SK-N-SH (cell line): ENCODE results near the gene ACVR2B. TPM values are rescaled to one million over a fixed set of nuclear protein-coding genes. Genes with fewer than 3 reads are reported as not detected.

Source experiments
- CTCF ChIA-PET: fragments of 300-600, 350-600 bp; formaldehyde crosslinking; extraction: SDS; loops from one replicate; lab custom pipeline; 2021; lab: Yijun Ruan, JAX
- POLR2A ChIA-PET: fragments of 350-600 bp; sonication (Branson Sonifier 250); formaldehyde crosslinking; extraction: SDS; loops from one replicate; lab custom pipeline; 2020; ENCODE audit warnings: antibody characterized with exemption, inconsistent platforms; lab: Yijun Ruan, JAX
- DNase-seq: peaks from one replicate; pipeline ENCODE4 v3.0.0; 2012
- H2AFZ ChIP-seq: fragments of 200-600 bp; sonication (generic); 2 replicates; pipeline ENCODE4 v1.8.1; 2016; ENCODE audit warnings: antibody characterized with exemption, mild to moderate bottlenecking, low read depth
- H3F3A ChIP-seq: fragments of 200-600 bp; sonication (generic); replicated peaks from 2 replicates; pipeline ENCODE3; 2016; ENCODE audit warnings: antibody characterized with exemption, mild to moderate bottlenecking; ENCODE audit not compliant: insufficient read depth
- H3K27ac ChIP-seq, 2 experiments: fragments of 200-500 bp in 1 of 2; fragments of 200-600 bp in 1 of 2; sonication (Bioruptor generic) in 1 of 2; sonication (generic), shearing (Covaris generic) in 1 of 2; 2 replicates each; pipeline versions ENCODE4 v1.5.1 to v1.6.1; 2014 to 2016; ENCODE audit warnings: low read depth in 2 of 2, inconsistent platforms in 1 of 2, low read length in 1 of 2, mild to moderate bottlenecking in 1 of 2, mixed read lengths in 1 of 2
- H3K27me3 ChIP-seq: fragments of 200-600 bp; sonication (generic), shearing (Covaris generic); 2 replicates; pipeline ENCODE4 v1.6.1; 2016; ENCODE audit warnings: mixed run types; ENCODE audit not compliant: insufficient read depth
- H3K36me3 ChIP-seq, 2 experiments: fragments of 200-500 bp in 1 of 2; fragments of 200-600 bp in 1 of 2; sonication (Bioruptor generic) in 1 of 2; sonication (generic) in 1 of 2; replicated peaks in 1 of 2; 2 replicates each; pipeline versions ENCODE3 to v1.5.1; 2014 to 2016; ENCODE audit warnings: low read length in 1 of 2, mild to moderate bottlenecking in 1 of 2; ENCODE audit not compliant: insufficient read depth in 2 of 2, control insufficient read depth in 1 of 2
- H3K4me1 ChIP-seq, 2 experiments: fragments of 200-500 bp in 1 of 2; fragments of 200-600 bp in 1 of 2; sonication (Bioruptor generic) in 1 of 2; sonication (generic), shearing (Covaris generic) in 1 of 2; 2 replicates each; pipeline versions ENCODE4 v1.5.1 to v1.6.1; 2014 to 2016; ENCODE audit warnings: low read depth in 1 of 2, low read length in 1 of 2, mixed run types in 1 of 2; ENCODE audit not compliant: insufficient read depth in 2 of 2, control insufficient read depth in 1 of 2
- H3K4me2 ChIP-seq: fragments of 200-600 bp; sonication (generic), shearing (Covaris generic); 2 replicates; pipeline ENCODE4 v1.6.1; 2017; ENCODE audit warnings: mixed run types
- H3K4me3 ChIP-seq, 2 experiments: fragments of 200-500 bp in 1 of 2; fragments of 200-600 bp in 1 of 2; sonication (Bioruptor generic) in 1 of 2; sonication (generic), shearing (Covaris generic) in 1 of 2; 2 replicates each; pipeline versions ENCODE4 v1.5.1 to v1.8.1; 2014 to 2016; ENCODE audit warnings: low read depth in 2 of 2, inconsistent platforms in 1 of 2, low read length in 1 of 2, mild to moderate bottlenecking in 1 of 2, mixed read lengths in 1 of 2, moderate library complexity in 1 of 2
- H3K79me2 ChIP-seq: fragments of 200-600 bp; sonication (generic); 2 replicates; pipeline ENCODE4 v1.8.1; 2017; ENCODE audit warnings: mild to moderate bottlenecking; ENCODE audit not compliant: insufficient read depth
- H3K9ac ChIP-seq: fragments of 200-600 bp; sonication (generic); 2 replicates; pipeline ENCODE4 v1.6.1; 2017; ENCODE audit warnings: mixed run types
- H3K9me2 ChIP-seq: fragments of 200-600 bp; sonication (generic); 2 replicates; pipeline ENCODE4 v1.6.1; 2017; ENCODE audit warnings: mixed run types
- H3K9me3 ChIP-seq: fragments of 200-600 bp; sonication (generic); 2 replicates; pipeline ENCODE4 v1.6.1; 2017; ENCODE audit warnings: mixed run types, mild to moderate bottlenecking, moderate library complexity
- H4K20me1 ChIP-seq: fragments of 200-600 bp; sonication (generic); 2 replicates; pipeline ENCODE4 v1.6.1; 2017; ENCODE audit warnings: mild to moderate bottlenecking, mixed run types; ENCODE audit not compliant: insufficient read depth
- CTCF ChIP-seq: fragments of 200-600 bp; sonication (generic); IDR thresholded peaks from 2 replicates; pipeline ENCODE4 v1.6.1; 2017; ENCODE audit warnings: antibody characterized with exemption, mild to moderate bottlenecking, moderate library complexity
- ELF1 ChIP-seq: IDR thresholded peaks from 2 replicates; pipeline ENCODE4 v1.4.0; 2012
- EP300 ChIP-seq, 2 experiments: IDR thresholded peaks; 2 replicates each; pipeline versions ENCODE4 v1.4.0 to v1.6.1; 2012; ENCODE audit warnings: borderline replicate concordance in 1 of 2, low read depth in 1 of 2, low read length in 1 of 2
- EZH2phosphoT487 ChIP-seq: fragments of 200-600 bp; sonication (generic); IDR thresholded peaks from 2 replicates; pipeline ENCODE4 v1.6.1; 2017; ENCODE audit warnings: low read depth, mixed run types, mild to moderate bottlenecking, antibody characterized with exemption, moderate library complexity, borderline replicate concordance
- FOXM1 ChIP-seq: IDR thresholded peaks from 2 replicates; pipeline ENCODE4 v1.4.0; 2012; ENCODE audit warnings: low read depth, mild to moderate bottlenecking
- GABPA ChIP-seq: IDR thresholded peaks from 2 replicates; pipeline ENCODE4 v1.4.0; 2012; ENCODE audit warnings: low read depth, mild to moderate bottlenecking
- GATA2 ChIP-seq: sonication (generic); formaldehyde crosslinking; IDR thresholded peaks from 2 replicates; pipeline ENCODE4 v1.5.0; 2020; ENCODE audit warnings: mild to moderate bottlenecking, missing genetic modification reagents
- MAX ChIP-seq: IDR thresholded peaks from 2 replicates; pipeline ENCODE4 v1.4.0; 2012; ENCODE audit warnings: low read depth
- MXI1 ChIP-seq: IDR thresholded peaks from 2 replicates; pipeline ENCODE4 v1.6.1; 2012; ENCODE audit warnings: mild to moderate bottlenecking, low read depth, low read length, improper control_type of control experiment
- NRF1 ChIP-seq: IDR thresholded peaks from 2 replicates; pipeline ENCODE4 v1.6.1; 2012; ENCODE audit warnings: low read depth, mild to moderate bottlenecking, low read length
- RAD21 ChIP-seq: IDR thresholded peaks from 2 replicates; pipeline ENCODE4 v1.6.1; 2012; ENCODE audit warnings: mild to moderate bottlenecking, low read length
- RCOR1 ChIP-seq: fragments of 150-350 bp; IDR thresholded peaks from 2 replicates; pipeline ENCODE4 v1.6.1; 2017; ENCODE audit warnings: antibody characterized with exemption, low read length
- RFX5 ChIP-seq: IDR thresholded peaks from 2 replicates; pipeline ENCODE4 v1.6.1; 2012; ENCODE audit warnings: mild to moderate bottlenecking, improper control_type of control experiment, low read length
- RXRA ChIP-seq: IDR thresholded peaks from 2 replicates; pipeline ENCODE4 v1.4.0; 2012; ENCODE audit warnings: low read depth, mild to moderate bottlenecking, borderline replicate concordance
- SIN3A ChIP-seq: IDR thresholded peaks from 2 replicates; pipeline ENCODE4 v1.6.1; 2012; ENCODE audit warnings: low read depth, mild to moderate bottlenecking, low read length, moderate library complexity, borderline replicate concordance
- SMC3 ChIP-seq: IDR thresholded peaks from 2 replicates; pipeline ENCODE4 v1.6.1; 2012; ENCODE audit warnings: low read depth, low read length, improper control_type of control experiment
- TCF12 ChIP-seq: IDR thresholded peaks from 2 replicates; pipeline ENCODE4 v1.4.0; 2012
- TEAD4 ChIP-seq: IDR thresholded peaks from 2 replicates; pipeline ENCODE4 v1.4.0; 2012; ENCODE audit warnings: mild to moderate bottlenecking, borderline replicate concordance; ENCODE audit not compliant: insufficient read depth
- USF1 ChIP-seq: IDR thresholded peaks from 2 replicates; pipeline ENCODE4 v1.4.0; 2012; ENCODE audit warnings: low read depth, borderline replicate concordance
- USF2 ChIP-seq: fragments of 150-350 bp; IDR thresholded peaks from 2 replicates; pipeline ENCODE4 v1.6.1; 2017; ENCODE audit warnings: antibody characterized with exemption, low read length, low read depth, borderline replicate concordance
- ZBTB33 ChIP-seq: IDR thresholded peaks from 2 replicates; pipeline ENCODE4 v1.4.0; 2012; ENCODE audit warnings: low read depth, borderline replicate concordance
- WGBS: methylation state at CpG from one replicate; pipeline ENCODE4 v1.1.6; 2017; ENCODE audit warnings: low lambda C conversion rate; 5-methylcytosine and 5-hydroxymethylcytosine counted together
- polyA plus RNA-seq, 3 experiments: library from polyadenylated mRNA; depleted of rRNA; stranded (reverse); fragments of >200 nt; gene quantifications; 2 replicates each; pipeline ENCODE4 v1.2.3, GENCODE V29; 2012

The ACVR2B gene
- polyA plus RNA-seq, 1 of the 3 experiments (the other 2 are of a cell fraction) = 1.4 TPM

GRCh38 chr3:38524141-38524739 is 70.5 kb downstream of the ACVR2B start:
- H3F3A ChIP-seq = peaks cover 5% of the 10 kb centered on the region
- no peaks in the 10 kb centered on the region for H3K9me3 ChIP-seq
- no peaks in the 10 kb centered on the region for H3K9me2 ChIP-seq
- no peaks in the 10 kb centered on the region for H3K27me3 ChIP-seq
- H3K4me1 ChIP-seq = peaks cover 0 to 4% of the 10 kb centered on the region in 2 experiments; a peak in 2 of 4 replicates
- no peaks in the 10 kb centered on the region for H4K20me1 ChIP-seq
- H3K4me2 ChIP-seq = no peak overlapping the region
- TF ChIP-seq GABPA = no peak
- TF ChIP-seq RCOR1 = no peak
- TF ChIP-seq GATA2 (CRISPR knock-in tag) = no peak
- no peak overlapping the region for H2AFZ ChIP-seq
- WGBS = 92% methylated on average over 5 of the region's 5 CpGs
- H3K4me3 ChIP-seq = no peak overlapping the region
- H3K27ac ChIP-seq = peak overlapping the region in 1 of 2 experiments; percentile 28; a peak in 2 of 4 replicates
- ChIA-PET POLR2A (no interaction called here), CTCF (interaction anchor here (0.8 to 13.0 kb wide), 12 partner anchors 9 to 478 kb away, joined by 3 to 556 read pairs (median 4); partner anchors contain the start of gene EXOG)
- no peak for DNase-seq
- no peaks in the 10 kb centered on the region for H3K79me2 ChIP-seq
- H3K9ac ChIP-seq = no peak overlapping the region
- peaks cover 26 to 30% of the 10 kb centered on the region in 2 experiments for H3K36me3 ChIP-seq

GRCh38 chr3:38526792-38527191 is 73.1 kb downstream of the ACVR2B start:
- WGBS = 100% methylated on average over 6 of the region's 14 CpGs
- ChIA-PET POLR2A (no interaction called here), CTCF (interaction anchor here (0.7 to 13.0 kb wide), 4 partner anchors 124 to 317 kb away, joined by 3 to 556 read pairs (median 7); no protein-coding TSS in a partner anchor)
- Histone ChIP-seq H2AFZ (no peak overlapping the region), H3K79me2 (no peaks in the 10 kb centered on the region), H3K27me3 (no peaks in the 10 kb centered on the region), H3K27ac (no peak overlapping the region), H3K4me1 (peaks cover 0 to 4% of the 10 kb centered on the region in 2 experiments; a peak in 1 of 4 replicates), H3K4me2 (no peak overlapping the region), H4K20me1 (no peaks in the 10 kb centered on the region), H3K36me3 (peaks cover 23 to 27% of the 10 kb centered on the region in 2 experiments), H3K4me3 (no peak overlapping the region), H3K9me2 (no peaks in the 10 kb centered on the region), H3K9ac (no peak overlapping the region), H3F3A (no peaks in the 10 kb centered on the region), H3K9me3 (no peaks in the 10 kb centered on the region)
- TF ChIP-seq EZH2phosphoT487 (no peak), TEAD4 (no peak), ELF1 (no peak), GATA2 (CRISPR knock-in tag) (no peak), NRF1 (no peak), RXRA (no peak), SIN3A (no peak), SMC3 (no peak), ZBTB33 (no peak), MXI1 (no peak), USF1 (no peak), MAX (no peak), TCF12 (no peak), USF2 (no peak), EP300 (IDR thresholded peaks at IDR 0.05; ENCODE audit: borderline replicate concordance in 1 of 2, low read depth in 1 of 2, low read length in 1 of 2) (no peak), CTCF (no peak), FOXM1 (no peak), RAD21 (no peak), RFX5 (no peak)
- no peak for DNase-seq
